ENCODE data around the gene PPIL1. TPM values are rescaled to one million over a fixed set of nuclear protein-coding genes. Genes with fewer than 3 reads are reported as not detected.
A peak's percentile ranks its signal among the peaks of the same experiment; 100 is the strongest.

PPIL1 gene
- polyA plus RNA-seq, 3 donors: 2.0 to 7.6 (median 5.9) TPM

- H3K4me2 ChIP-seq (replicated peaks; ENCODE audit: extremely low read depth, low read length, poor library complexity, severe bottlenecking): no peak overlapping the region
- peak in 2 of 3 donors; percentile 28 to 47 for DNase-seq
- WGBS (ENCODE audit: insufficient coverage): 95% methylated on average over 4 of the region's 9 CpGs
- H3K79me2 ChIP-seq (ENCODE audit: insufficient read depth, low read length): no peaks in the 10 kb centered on the region
- peaks cover 4 to 7% of the 10 kb centered on the region in 2 donors for H3K9me3 ChIP-seq (replicated peaks in 1 of 2; ENCODE audit: control insufficient read depth in 1 of 2, insufficient read depth in 1 of 2, low read length in 2 of 2)
- H3K4me1 ChIP-seq (ENCODE audit: control insufficient read depth in 1 of 2, insufficient read depth in 2 of 2, low read length in 2 of 2): peaks cover 49 to 55% of the 10 kb centered on the region in 2 donors
- Mint-ChIP-seq H3K27me3 (ENCODE audit: low read depth in 3 of 3) (peaks cover 4 to 12% (median 9%) of the 10 kb centered on the region in 3 donors), H3K4me1 (peaks cover 59% of the 10 kb centered on the region), H3K9me3 (peaks cover 14 to 25% (median 22%) of the 10 kb centered on the region in 7 donors), H3K36me3 (peaks cover 17 to 23% of the 10 kb centered on the region in 2 donors), H3K27ac (peak overlapping the region in 2 of 7 donors; percentile 29 to 56), H3K4me3 (peak overlapping the region in 1 of 2 donors; percentile 94)
- H3K36me3 ChIP-seq (replicated peaks in 1 of 2; ENCODE audit: control insufficient read depth in 1 of 2, insufficient read depth in 2 of 2, low read length in 2 of 2): peaks cover 0 to 2% of the 10 kb centered on the region in 2 donors
- no peaks in the 10 kb centered on the region for H3K27me3 ChIP-seq (ENCODE audit: control insufficient read depth in 2 of 2, insufficient read depth in 2 of 2, low read length in 2 of 2)
- H4K20me1 ChIP-seq (ENCODE audit: insufficient read depth, low read length): no peaks in the 10 kb centered on the region
- intact Hi-C loops (cut with micrococcal nuclease): loop anchor here (5.0 kb wide), 3 partner anchors 37 to 168 kb away; partner anchors contain the start of gene C6orf89 (in 1 of the 2)
- H3K4me3 ChIP-seq (replicated peaks in 1 of 3; ENCODE audit: low read depth in 2 of 3, low read length in 3 of 3): no peak overlapping the region
- no peak overlapping the region for H3K9ac ChIP-seq (ENCODE audit: insufficient read depth, low read length, poor library complexity, severe bottlenecking)
- no peak for TF ChIP-seq CTCF (IDR thresholded peaks at IDR 0.05)
- H3K27ac ChIP-seq (ENCODE audit: low read depth in 1 of 2, low read length in 2 of 2): no peak overlapping the region
- no peak overlapping the region for H2AFZ ChIP-seq (ENCODE audit: insufficient read depth, low read depth, low read length, poor library complexity, severe bottlenecking)
Observed at GRCh38 chr6:36850021-36850420, 24.6 kb downstream of the PPIL1 start.

- Mint-ChIP-seq H3K27me3 (ENCODE audit: low read depth in 3 of 3) (peaks cover 6 to 14% (median 13%) of the 10 kb centered on the region in 3 donors), H3K36me3 (peaks cover 9 to 14% of the 10 kb centered on the region in 2 donors), H3K9me3 (peaks cover 10 to 23% (median 20%) of the 10 kb centered on the region in 7 donors), H3K27ac (peak overlapping the region in 5 of 7 donors; percentile 20 to 61 (median 30)), H3K4me3 (peak overlapping the region; percentile 76 to 94), H3K4me1 (peaks cover 51% of the 10 kb centered on the region)
- peak overlapping the region; percentile 71 for H2AFZ ChIP-seq (ENCODE audit: insufficient read depth, low read depth, low read length, poor library complexity, severe bottlenecking)
- H3K4me2 ChIP-seq (replicated peaks; ENCODE audit: extremely low read depth, low read length, poor library complexity, severe bottlenecking): peak overlapping the region; percentile 66
- DNase-seq: peak in 2 of 3 donors; percentile 18 to 26
- TF ChIP-seq CTCF (IDR thresholded peaks at IDR 0.05): no peak
- no peak overlapping the region for H3K9ac ChIP-seq (ENCODE audit: insufficient read depth, low read length, poor library complexity, severe bottlenecking)
- H3K27me3 ChIP-seq (ENCODE audit: control insufficient read depth in 2 of 2, insufficient read depth in 2 of 2, low read length in 2 of 2): no peaks in the 10 kb centered on the region
- H3K4me3 ChIP-seq (replicated peaks in 1 of 3; ENCODE audit: low read depth in 2 of 3, low read length in 3 of 3): peak overlapping the region in 2 of 3 experiments; percentile 15 to 65
- H3K79me2 ChIP-seq (ENCODE audit: insufficient read depth, low read length): no peaks in the 10 kb centered on the region
- peaks cover 4 to 7% of the 10 kb centered on the region in 2 donors for H3K9me3 ChIP-seq (replicated peaks in 1 of 2; ENCODE audit: control insufficient read depth in 1 of 2, insufficient read depth in 1 of 2, low read length in 2 of 2)
- intact Hi-C loops (cut with micrococcal nuclease): loop anchor here in 1 of 2 donors (5.0 kb wide), 1 partner anchor 82 kb away; no protein-coding TSS in a partner anchor
- no peaks in the 10 kb centered on the region for H3K36me3 ChIP-seq (replicated peaks in 1 of 2; ENCODE audit: control insufficient read depth in 1 of 2, insufficient read depth in 2 of 2, low read length in 2 of 2)
- no peak overlapping the region for H3K27ac ChIP-seq (ENCODE audit: low read depth in 1 of 2, low read length in 2 of 2)
- H4K20me1 ChIP-seq (ENCODE audit: insufficient read depth, low read length): no peaks in the 10 kb centered on the region
- H3K4me1 ChIP-seq (ENCODE audit: control insufficient read depth in 1 of 2, insufficient read depth in 2 of 2, low read length in 2 of 2): peaks cover 47 to 52% of the 10 kb centered on the region in 2 donors
- WGBS (ENCODE audit: insufficient coverage): 7% methylated on average over 10 of the region's 26 CpGs
Observed at GRCh38 chr6:36848658-36849441, 25.8 kb downstream of the PPIL1 start.
